Measurements from ENCODE around the gene FBXW10B.

DNA sequence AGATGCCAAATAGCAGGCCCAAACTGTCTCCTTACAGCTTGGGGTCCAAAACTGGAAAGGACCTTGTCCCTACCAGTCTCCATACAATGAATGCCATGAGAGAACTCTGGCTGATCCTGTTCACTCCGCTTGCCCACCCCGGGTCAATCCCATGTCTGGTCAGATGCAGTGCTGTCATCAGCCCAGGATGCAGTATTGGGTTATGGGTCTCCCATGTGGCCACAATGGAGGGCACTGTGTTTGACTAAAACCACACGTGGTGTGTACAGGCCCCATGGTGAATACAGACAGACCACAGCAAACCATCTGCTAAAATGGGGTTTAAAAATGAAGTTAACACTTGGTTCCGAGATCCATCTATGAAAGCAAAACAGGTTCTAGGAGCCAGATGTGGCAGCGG is 44.2 kb upstream of the FBXW10B start:
- no peak for TF ChIP-seq EP300 (IDR thresholded peaks at IDR 0.05)
- TF ChIP-seq, protein P1, sequence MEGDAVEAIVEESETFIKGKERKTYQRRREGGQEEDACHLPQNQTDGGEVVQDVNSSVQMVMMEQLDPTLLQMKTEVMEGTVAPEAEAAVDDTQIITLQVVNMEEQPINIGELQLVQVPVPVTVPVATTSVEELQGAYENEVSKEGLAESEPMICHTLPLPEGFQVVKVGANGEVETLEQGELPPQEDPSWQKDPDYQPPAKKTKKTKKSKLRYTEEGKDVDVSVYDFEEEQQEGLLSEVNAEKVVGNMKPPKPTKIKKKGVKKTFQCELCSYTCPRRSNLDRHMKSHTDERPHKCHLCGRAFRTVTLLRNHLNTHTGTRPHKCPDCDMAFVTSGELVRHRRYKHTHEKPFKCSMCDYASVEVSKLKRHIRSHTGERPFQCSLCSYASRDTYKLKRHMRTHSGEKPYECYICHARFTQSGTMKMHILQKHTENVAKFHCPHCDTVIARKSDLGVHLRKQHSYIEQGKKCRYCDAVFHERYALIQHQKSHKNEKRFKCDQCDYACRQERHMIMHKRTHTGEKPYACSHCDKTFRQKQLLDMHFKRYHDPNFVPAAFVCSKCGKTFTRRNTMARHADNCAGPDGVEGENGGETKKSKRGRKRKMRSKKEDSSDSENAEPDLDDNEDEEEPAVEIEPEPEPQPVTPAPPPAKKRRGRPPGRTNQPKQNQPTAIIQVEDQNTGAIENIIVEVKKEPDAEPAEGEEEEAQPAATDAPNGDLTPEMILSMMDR (IDR thresholded peaks at IDR 0.05): no peak
- TF ChIP-seq POLR2A (IDR thresholded peaks at IDR 0.05): no peak
